SU-DHL-6 (cell line): ENCODE results near the gene GPN2.

Experiments
- H2AFZ ChIP-seq: fragments of 200-600 bp; sonication (generic); 2 replicates; pipeline ENCODE4 v1.6.1; 2014; ENCODE audit warnings: low read depth, mild to moderate bottlenecking, moderate library complexity, mixed read lengths, antibody characterized with exemption, low read length; ENCODE audit not compliant: severe bottlenecking
- H3F3A ChIP-seq: fragments of 200-600 bp; shearing (Covaris generic); 2 replicates; pipeline ENCODE4 v1.6.0; 2016; ENCODE audit warnings: antibody characterized with exemption, mild to moderate bottlenecking; ENCODE audit not compliant: insufficient read depth
- H3K27ac ChIP-seq: fragments of 200-600 bp; sonication (generic); 2 replicates; pipeline ENCODE4 v1.5.1; 2016; ENCODE audit warnings: low read depth, mild to moderate bottlenecking, low read length, moderate library complexity, mixed read lengths
- H3K27me3 ChIP-seq: fragments of 200-600 bp; sonication (generic), shearing (Covaris generic); 2 replicates; pipeline ENCODE4 v1.6.0; 2014; ENCODE audit warnings: mild to moderate bottlenecking, low read length
- H3K36me3 ChIP-seq: fragments of 200-600 bp; sonication (generic); 2 replicates; pipeline ENCODE4 v1.6.1; 2014; ENCODE audit warnings: mild to moderate bottlenecking, low read length, mixed read lengths
- H3K4me2 ChIP-seq: fragments of 300-600, 200-600 bp; shearing (Covaris generic), sonication (generic); 2 replicates; pipeline ENCODE4 v1.6.0; 2014; ENCODE audit warnings: low read length, low read depth, mild to moderate bottlenecking; ENCODE audit not compliant: poor library complexity, severe bottlenecking
- H3K4me3 ChIP-seq: fragments of 200-600 bp; sonication (generic); 2 replicates; pipeline ENCODE4 v1.5.1; 2014; ENCODE audit warnings: antibody characterized with exemption, low read length, mild to moderate bottlenecking, mixed read lengths; ENCODE audit not compliant: insufficient read depth, poor library complexity, severe bottlenecking
- H3K79me2 ChIP-seq: fragments of 200-600 bp; sonication (generic); 2 replicates; pipeline ENCODE4 v1.6.1; 2014; ENCODE audit warnings: mild to moderate bottlenecking, low read length, moderate library complexity; ENCODE audit not compliant: insufficient read depth
- H3K9ac ChIP-seq: fragments of 200-600 bp; sonication (generic); 2 replicates; pipeline ENCODE4 v1.7.0; 2014; ENCODE audit warnings: mild to moderate bottlenecking, low read length
- H3K9me2 ChIP-seq: fragments of 200-600 bp; sonication (generic); replicated peaks from 2 replicates; pipeline ENCODE4 v1.6.1; 2014; ENCODE audit warnings: low read length; ENCODE audit not compliant: insufficient read depth
- H3K9me3 ChIP-seq: fragments of 200-600 bp; sonication (generic); 2 replicates; pipeline ENCODE4 v1.6.1; 2014; ENCODE audit warnings: low read length, mixed read lengths; ENCODE audit not compliant: insufficient read depth
- H4K20me1 ChIP-seq: fragments of 200-600 bp; sonication (generic); 2 replicates; pipeline ENCODE4 v1.6.1; 2014; ENCODE audit warnings: low read depth, mild to moderate bottlenecking, antibody characterized with exemption, low read length, moderate library complexity, mixed read lengths
- EZH2phosphoT487 ChIP-seq: fragments of 200-600 bp; sonication (generic), shearing (Covaris generic); conservative IDR thresholded peaks from 2 replicates; pipeline ENCODE4 v1.6.1; 2018; ENCODE audit warnings: mild to moderate bottlenecking, antibody characterized with exemption, low read length, moderate library complexity, mixed read lengths
- TF ChIP-seq, protein P1 (sequence below): fragments of 200-600 bp; sonication (generic); IDR thresholded peaks from one replicate; pipeline ENCODE4 v1.5.1; 2017; ENCODE audit warnings: antibody characterized with exemption, mild to moderate bottlenecking, low read length, moderate library complexity; ENCODE audit not compliant: insufficient read depth, poor library complexity, severe bottlenecking

The GPN2 gene

DNA sequence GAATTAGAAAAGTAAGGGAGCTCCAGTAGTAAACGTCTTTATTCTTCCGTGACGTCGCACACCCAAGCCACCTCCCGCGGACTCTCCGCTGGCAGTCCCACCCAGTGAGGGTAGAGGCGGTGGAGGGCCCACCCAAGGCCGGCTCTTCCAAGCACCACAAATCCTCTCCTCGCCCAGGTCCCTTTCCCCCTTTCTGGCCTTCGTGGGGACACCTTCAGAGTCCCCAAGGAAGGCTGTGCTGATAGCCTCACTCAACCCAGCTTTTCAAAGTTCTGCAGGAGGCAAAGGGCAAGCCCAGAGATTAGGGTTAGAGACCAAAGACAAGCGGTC, 349 bp upstream of the GPN2 start:
- peak overlapping the region; percentile 82 for H2AFZ ChIP-seq

DNA sequence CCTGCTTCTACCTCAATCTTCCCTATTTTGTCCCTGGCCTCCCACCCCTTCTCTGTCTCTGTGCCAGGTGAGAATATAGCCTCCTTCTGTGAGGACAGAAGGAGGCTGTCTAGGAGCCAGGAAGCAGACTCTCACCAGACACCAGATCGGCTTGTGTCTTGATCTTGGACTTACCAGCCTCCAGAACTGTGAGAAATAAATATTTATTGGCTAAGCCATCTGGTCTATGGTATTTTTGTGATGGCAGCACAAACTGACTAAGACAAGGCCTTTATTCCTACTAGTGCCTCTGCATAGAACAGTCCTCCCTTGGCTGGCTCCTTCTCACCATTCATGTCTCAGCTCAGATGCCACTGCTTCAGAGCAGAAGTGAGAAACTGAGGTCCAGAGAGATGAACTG, 1.9 kb downstream of the GPN2 start:
- Histone ChIP-seq H3K27me3 (no peaks in the 10 kb centered on the region), H3K79me2 (peaks cover 17% of the 10 kb centered on the region), H3K4me2 (no peak overlapping the region), H3K36me3 (0 out of 2 replicates have a peak, but pooled peaks cover 3% of the 10 kb centered on the region), H2AFZ (no peak overlapping the region), H3K9ac (no peak overlapping the region), H3K9me3 (no peaks in the 10 kb centered on the region), H3K4me3 (no peak overlapping the region), H4K20me1 (no peaks in the 10 kb centered on the region), H3K27ac (no peak overlapping the region), H3K9me2 (no peaks in the 10 kb centered on the region), H3F3A (peaks cover 13% of the 10 kb centered on the region; the same call in 1 of the 2 replicates)
- TF ChIP-seq, protein P1, sequence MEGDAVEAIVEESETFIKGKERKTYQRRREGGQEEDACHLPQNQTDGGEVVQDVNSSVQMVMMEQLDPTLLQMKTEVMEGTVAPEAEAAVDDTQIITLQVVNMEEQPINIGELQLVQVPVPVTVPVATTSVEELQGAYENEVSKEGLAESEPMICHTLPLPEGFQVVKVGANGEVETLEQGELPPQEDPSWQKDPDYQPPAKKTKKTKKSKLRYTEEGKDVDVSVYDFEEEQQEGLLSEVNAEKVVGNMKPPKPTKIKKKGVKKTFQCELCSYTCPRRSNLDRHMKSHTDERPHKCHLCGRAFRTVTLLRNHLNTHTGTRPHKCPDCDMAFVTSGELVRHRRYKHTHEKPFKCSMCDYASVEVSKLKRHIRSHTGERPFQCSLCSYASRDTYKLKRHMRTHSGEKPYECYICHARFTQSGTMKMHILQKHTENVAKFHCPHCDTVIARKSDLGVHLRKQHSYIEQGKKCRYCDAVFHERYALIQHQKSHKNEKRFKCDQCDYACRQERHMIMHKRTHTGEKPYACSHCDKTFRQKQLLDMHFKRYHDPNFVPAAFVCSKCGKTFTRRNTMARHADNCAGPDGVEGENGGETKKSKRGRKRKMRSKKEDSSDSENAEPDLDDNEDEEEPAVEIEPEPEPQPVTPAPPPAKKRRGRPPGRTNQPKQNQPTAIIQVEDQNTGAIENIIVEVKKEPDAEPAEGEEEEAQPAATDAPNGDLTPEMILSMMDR, result no peak
- TF ChIP-seq EZH2phosphoT487, result no peak

More for the DNA sequence above, 349 bp upstream of the GPN2 start:
- Histone ChIP-seq H3K36me3 (no peaks in the 10 kb centered on the region), H3K4me3 (peak overlapping the region; percentile 83), H3K27me3 (no peaks in the 10 kb centered on the region), H3K27ac (peak overlapping the region; percentile 73), H3K9me3 (no peaks in the 10 kb centered on the region), H3K4me2 (peak overlapping the region; percentile 91), H3K9me2 (no peaks in the 10 kb centered on the region), H4K20me1 (no peaks in the 10 kb centered on the region), H3K9ac (peak overlapping the region; percentile 82), H3K79me2 (peaks cover 17% of the 10 kb centered on the region), H3F3A (peaks cover 13% of the 10 kb centered on the region; the same call in 1 of the 2 replicates)
- no peak for TF ChIP-seq EZH2phosphoT487
- TF ChIP-seq, protein P1, result no peak

DNA sequence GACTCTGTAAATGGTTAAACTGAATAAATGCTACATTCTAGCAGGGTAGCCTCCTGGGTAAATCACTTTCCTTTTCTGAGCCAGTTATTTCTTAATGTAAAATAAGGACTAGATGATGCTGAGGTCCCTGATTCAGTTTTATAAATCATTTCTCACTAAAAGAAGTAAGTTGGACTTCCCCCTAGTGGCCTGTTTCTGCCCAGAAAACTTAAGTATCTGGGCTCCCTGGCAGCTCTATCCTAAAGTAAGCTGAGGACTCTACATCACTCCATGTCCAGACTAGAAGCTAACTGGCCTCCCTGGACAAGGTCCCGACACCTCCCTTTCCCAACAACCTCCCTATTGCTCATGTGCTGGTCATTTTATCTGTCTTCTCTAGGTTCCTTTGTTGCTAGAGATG, 3.0 kb downstream of the GPN2 start:
- H3K27ac ChIP-seq, result no peak overlapping the region
- peaks cover 13% of the 10 kb centered on the region; the same call in 1 of the 2 replicates for H3F3A ChIP-seq
- H3K27me3 ChIP-seq, result no peaks in the 10 kb centered on the region
- no peaks in the 10 kb centered on the region for H3K9me2 ChIP-seq
- H4K20me1 ChIP-seq, result no peaks in the 10 kb centered on the region
- H3K4me2 ChIP-seq, result no peak overlapping the region
- no peaks in the 10 kb centered on the region for H3K9me3 ChIP-seq
- H3K36me3 ChIP-seq, result 0 out of 2 replicates have a peak, but pooled peaks cover 3% of the 10 kb centered on the region
- H2AFZ ChIP-seq, result no peak overlapping the region
- H3K9ac ChIP-seq, result no peak overlapping the region
- H3K79me2 ChIP-seq, result peaks cover 17% of the 10 kb centered on the region
- TF ChIP-seq, protein P1, result no peak
- no peak for TF ChIP-seq EZH2phosphoT487
- H3K4me3 ChIP-seq, result no peak overlapping the region
